Activated CD4-positive, CD25-positive, alpha-beta regulatory T cell treated with anti-CD3 and anti-CD28 coated beads, Interleukin-2, amount 50 U/mL, for 24 hours (primary cell): ENCODE results near the gene NEK7.

ENCODE experiments used
- ATAC-seq, 2 donors: fragments of 150-1000 bp; cut with Tn5 transposase; one replicate each; pipeline ENCODE4 v1.10.0; 2021; ENCODE audit warnings: mild to moderate bottlenecking in 1 of 2, moderate library complexity in 1 of 2

Gene NEK7

DNA sequence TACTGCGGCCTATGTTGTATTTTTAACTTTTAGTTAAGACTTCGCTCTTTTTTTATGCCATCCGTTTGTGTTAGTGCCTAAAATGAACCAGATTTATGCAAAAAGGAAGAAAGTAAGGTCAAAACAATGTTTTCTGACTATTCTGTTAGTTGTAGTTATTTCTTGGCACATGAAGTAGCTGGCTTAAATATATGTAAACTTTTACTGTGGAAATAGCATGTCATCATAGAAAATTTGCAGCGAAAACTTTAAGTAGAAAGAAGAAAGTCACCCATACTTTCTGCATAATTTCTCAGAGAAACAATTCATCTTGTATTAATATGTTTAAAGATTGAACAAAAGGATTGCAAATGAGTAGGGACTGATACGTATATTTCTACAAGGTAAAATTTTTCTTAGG, 106.4 kb downstream of the NEK7 start:
- ATAC-seq, result no peak

DNA sequence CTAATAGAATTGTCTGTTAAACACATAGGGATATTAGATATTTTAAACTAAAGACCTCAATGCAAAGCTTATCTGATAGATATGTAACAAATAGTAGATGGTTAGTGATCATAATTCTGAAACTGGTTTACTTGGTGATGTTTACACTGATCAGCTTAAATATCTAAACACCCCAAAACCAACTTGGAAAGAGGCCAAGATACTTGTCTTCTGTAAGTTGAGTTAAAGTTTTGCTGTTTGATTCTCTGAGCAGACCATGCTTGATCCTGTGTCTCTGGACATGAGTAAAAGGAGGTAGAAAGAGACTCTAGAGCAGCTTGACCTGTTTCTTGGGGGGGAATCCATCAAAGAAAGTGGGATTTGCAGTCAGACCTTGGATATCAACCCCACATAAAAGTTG, 107.5 kb downstream of the NEK7 start:
- ATAC-seq, result no peak

DNA sequence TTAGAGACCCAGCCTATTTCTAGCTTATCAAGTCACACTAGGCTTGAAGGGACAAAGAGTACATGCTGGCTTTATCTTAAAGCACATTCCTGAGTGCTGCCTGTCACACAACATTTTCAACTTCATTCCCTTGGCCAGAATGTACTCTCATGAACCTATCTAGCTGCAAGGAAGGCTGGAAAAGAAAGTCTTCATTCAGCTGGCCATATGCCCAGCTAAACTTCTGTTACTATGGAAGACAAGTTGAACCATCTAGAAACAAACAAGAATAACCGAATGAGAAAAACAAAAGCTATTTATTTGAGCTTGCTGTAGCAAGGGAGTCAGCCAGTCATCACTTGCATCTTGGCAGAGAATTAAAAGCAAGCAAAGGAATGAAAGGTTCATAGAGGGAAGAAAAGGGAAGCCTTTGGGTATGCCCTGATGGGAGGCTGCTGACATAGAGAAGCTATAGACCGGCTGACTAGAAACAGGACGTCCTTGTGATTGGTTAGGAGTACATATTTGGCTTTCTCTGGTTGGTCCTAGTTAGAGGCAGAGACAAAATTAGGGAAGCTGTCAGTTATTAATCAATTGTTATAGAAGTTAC, 108.4 kb downstream of the NEK7 start:
- ATAC-seq, result no peak

DNA sequence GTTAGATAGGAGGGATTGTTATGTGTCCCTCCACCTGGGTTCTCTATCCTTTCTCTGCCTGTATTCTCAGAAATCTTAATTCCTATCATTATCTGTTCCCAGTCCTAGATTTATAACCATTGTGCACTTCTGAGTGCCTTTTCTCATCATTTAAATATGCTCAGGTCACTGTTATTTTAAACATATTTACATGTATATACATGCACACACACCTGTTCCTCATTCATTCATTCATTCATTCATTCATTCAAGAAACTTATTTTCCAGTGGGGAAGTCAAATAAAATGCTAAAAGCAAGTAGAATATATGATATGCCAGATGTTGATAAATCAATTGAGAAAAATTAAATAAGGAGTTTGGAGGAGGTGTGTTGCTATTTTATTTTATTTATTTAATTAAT, 110.3 kb downstream of the NEK7 start:
- no peak for ATAC-seq

DNA sequence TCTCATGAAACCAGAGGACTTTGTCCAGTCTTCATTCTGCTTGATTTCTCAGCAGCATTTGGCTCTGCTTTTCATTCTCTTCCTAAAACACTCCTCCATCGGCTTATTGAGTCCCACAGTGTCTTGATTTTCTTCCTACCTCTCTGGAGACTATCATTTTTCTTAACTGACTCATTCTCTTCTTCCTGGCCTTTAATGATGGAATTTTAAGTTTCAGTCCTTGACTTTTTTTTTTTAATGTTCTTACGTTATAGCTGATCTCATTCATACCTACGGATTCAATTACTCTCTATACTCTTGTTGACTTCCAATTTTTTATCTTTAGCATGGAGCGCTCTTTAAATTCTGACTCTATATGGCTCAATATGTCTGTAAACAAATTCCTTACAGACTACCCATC, 111.1 kb downstream of the NEK7 start:
- no peak for ATAC-seq

DNA sequence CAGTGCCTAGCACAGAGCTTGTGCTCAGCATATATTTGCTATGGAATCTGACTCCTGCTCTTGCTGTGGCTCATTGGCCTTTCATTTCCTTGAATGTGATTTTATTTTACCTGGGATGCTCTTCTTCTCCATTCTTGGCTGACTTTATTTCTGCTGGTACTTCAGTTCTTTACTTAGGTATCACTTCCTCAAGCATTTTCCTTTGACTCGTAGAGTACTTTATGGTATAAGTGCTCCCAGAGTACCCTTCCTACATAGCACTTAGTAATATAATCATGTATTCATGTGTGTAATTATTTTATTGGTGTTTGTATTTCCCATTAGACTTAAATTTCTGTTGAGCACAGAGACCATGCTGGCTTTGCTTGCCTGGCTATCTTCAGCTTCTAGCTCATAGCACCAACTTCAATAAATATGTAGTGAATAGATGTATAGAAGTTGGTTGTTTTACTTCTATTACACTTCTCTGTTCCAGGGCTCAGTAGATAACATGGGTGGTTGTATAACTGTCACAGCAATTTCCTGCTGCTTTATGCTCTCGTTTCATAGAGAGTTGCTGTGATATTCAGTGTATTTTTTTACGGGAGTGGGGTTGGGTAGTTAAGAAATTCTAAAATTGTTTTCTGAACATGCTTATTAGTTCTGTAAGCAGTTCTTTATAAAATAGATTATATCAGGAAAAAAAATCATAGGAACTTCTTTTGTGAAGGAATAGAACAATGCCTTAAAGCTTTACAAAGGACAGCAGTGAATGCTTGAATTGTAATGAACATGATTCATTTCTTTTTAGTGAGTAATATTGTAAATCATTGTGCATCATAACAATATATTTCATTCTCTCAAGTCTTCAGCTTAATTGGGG, 112.2 kb downstream of the NEK7 start:
- no peak for ATAC-seq

DNA sequence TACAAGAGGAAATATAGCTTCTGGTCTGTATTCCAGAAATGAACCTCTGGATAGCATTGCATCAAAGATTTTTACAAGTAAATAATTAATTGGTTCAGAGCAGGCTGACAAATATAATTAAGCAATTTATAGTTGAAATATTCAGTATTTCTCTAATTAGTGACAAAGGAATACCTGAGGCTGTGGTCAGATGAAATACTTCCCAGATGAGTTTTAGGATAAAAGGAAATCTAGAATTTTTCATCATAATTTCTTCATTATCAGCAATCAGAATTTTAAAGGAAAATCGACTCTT, 112.8 kb downstream of the NEK7 start:
- ATAC-seq, result no peak

DNA sequence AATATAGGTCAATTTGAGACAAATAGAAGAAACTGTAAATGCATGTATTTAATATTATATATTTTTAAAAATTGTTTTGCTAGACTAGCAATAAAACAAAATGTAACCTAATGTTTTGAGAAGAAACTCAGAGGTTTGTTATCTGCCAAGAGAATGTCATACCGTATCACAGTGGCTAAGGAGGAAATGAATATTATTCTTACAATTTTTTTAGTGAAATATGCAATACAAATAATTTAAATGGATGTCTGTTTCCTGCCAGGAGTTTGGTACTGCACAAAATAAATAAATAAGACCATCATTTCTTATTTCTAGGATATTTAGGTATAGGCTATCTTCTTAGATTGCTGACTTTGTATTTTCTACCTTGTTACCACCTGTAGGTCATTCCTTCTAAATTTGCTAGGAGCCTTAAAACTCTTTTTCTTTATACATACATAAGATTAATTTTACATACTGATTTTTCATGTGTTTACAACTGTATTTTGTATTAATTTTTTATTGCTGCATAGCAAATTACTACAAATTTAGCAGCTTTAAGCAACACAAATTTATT, 113.6 kb downstream of the NEK7 start:
- no peak for ATAC-seq

DNA sequence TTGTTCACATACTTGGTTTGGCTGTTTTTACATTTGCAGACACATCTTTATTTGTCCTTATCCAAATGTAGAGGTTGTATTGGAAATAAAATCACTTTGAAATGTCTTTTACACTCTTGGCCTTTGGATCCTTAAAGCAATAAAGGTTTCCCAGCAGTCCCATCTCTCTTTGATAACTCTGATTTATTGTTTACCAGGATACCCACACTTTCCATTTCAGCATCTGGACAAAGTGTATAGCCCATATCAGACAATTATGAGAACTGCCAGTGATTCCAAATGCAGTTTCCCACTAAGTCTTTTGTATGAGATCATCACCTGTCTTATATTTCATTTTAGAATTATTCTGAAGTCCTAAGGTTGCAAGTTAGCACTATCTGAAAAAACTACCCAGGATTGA, 114.7 kb downstream of the NEK7 start:
- ATAC-seq, result no peak

DNA sequence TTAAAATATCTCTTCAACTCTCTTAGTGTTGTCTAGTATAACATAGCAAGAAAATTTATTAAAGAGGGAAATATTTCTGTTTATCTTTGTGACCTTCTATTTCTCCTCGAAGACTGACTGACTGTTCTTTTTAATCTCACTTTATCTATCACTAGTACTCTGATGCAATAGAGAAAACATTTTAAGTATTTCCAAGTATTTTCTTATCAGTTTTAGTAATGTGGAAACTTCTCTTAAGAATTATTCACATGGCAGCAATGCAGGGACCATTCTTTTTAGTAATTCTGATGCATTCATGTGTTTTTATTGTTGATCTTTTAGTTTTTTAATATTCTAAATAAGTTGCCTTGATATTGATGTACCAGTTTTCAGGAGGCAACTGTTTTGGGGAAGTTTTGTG, 115.7 kb downstream of the NEK7 start:
- ATAC-seq, result no peak

DNA sequence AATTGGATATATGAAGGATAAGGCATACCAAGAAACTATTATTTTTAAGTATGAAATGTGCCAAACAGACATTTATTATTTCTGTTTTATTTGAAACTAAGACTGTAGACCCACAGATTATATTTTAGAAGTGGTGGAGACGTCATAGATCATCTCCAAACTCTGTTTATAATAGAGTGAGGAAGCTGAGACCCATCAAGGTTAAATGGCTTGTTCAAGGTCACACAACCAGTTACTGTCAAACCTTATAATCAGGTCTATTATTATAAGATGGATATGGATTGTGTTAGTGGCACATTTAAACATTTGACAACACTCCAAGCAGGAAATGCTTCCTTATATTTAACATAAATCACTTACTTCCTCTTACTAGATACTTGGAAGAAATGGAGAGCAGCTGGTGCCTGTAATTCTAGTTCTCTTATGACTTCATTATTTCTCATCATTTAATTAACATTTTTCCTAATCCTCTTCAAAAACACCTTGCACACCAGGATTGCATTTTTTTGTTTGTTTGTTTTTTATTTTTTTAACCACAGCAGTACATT, 117.0 kb downstream of the NEK7 start:
- no peak for ATAC-seq

DNA sequence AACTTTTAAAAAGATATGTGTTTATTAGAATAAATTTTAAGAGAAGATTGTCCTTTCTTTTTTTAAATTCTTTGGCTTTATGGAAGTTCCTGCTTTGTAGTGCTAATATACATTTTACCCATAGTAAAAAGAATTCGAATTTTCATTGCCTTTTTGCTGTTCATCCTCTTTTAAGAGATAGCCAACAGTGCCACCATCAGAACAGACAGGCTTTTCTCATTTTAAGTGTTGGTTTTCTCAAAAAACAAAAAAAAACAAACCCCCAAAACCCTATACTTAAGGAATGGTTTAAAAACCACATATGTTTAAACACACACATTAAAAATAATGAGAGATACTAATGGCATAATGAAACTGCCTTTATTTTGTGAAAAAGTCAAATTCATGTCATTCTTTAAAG, 118.8 kb downstream of the NEK7 start:
- no peak for ATAC-seq

DNA sequence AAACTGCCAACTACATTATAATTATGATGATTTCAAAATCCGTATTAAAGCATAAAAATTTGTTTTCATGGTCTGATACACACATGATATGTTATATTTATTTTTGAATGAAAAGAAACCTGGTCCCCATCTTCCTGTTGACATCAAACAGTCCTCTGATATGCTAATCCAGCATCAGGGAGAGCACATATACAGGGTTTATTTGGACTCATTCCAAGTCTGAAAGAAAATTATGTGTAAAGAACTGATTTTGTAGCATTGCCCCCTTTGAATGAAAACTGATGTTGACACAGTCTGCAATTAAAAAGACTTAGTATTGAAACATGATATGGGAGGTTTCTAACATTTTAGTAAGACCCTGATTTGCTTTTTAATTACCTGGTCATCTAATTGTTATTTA, 119.4 kb downstream of the NEK7 start:
- no peak for ATAC-seq

DNA sequence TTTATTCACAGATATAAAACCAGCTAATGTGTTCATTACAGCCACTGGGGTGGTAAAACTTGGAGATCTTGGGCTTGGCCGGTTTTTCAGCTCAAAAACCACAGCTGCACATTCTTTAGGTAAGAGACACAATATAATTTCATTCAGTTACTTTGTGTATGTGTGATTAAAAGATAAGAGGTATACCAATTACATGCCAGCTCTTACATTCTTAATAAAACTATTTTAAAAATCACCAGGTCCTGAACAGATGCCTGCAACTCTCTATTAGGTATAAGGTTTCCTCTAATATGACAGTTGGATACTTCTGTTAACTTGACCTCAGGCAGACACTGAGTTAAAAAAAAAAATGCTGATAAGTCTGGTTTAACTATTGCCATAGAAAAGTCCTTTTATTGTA, 122.1 kb downstream of the NEK7 start:
- no peak for ATAC-seq

DNA sequence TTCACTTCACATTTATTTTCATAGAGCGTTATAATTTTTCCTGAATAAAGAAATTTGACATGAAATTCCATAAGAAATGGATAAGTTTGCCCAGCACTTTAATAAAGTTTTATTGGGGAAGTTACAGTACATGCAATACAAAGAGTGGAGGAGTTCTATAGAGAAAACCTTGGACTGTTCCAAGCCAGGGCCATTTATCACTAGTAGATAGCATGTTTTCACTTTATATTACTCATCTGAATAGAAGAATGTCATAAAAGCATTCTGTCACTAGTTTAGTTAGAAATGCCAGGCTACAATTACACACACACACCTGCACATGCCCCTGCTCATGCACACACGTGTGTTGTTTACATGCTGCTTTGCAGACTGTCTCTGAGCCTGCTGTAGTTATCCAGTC, 123.3 kb downstream of the NEK7 start:
- ATAC-seq, result no peak

DNA sequence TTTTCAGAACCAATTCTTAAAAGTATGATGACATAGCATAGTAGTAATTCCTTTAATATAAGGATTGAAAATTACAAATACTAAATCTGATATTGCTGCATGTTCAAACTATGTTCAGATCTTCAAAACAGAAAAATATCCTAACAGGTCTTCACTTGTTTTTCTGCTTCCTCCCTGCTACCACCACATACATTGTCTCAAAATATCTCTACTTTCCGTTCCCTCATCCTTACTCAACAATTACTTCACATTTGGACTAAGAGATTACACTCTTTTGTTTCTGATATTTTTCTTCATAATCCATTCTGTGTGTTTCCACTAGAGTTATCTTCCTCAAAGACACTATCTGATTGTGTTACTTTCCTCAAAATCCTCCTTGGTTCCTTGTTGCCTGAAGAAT, 125.1 kb downstream of the NEK7 start:
- ATAC-seq, result no peak

DNA sequence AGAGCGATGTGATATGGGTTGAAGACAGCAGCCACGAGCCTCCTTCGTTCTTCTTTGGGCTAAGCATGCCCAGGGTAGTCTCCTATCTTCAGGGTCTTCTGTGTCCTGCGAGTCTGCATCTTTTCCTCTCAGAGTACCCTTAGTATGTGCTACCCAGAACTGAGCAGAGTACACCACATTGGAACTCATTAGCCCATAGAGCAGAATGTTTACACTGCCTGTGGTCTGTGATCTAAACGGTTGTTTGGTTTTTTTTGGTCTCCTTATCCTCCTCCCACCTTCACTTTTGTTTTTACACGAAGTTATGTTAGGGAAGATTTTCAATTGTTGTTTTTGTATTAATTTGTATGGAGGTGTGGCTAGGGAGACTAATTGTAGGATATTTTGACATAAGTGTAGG, 126.4 kb downstream of the NEK7 start:
- no peak for ATAC-seq

DNA sequence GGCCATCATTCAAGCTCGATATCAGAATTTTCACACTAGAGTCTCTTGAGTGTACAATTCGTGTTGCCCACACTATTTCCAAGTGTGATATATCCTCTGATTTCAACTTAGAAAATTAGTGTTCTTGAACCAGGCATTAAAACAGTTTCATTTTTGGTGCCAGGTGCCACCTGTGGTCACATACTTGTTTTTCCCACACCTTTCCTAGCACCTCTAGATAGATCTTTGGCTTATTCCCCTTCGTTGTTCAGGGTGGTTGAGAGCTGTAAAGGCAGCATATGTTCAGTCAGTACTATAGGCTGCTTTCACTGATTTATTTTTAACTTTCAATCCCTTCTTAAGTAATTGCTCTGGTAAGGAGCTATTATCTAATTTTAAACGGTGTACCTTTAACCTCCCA, 131.1 kb downstream of the NEK7 start:
- no peak for ATAC-seq

DNA sequence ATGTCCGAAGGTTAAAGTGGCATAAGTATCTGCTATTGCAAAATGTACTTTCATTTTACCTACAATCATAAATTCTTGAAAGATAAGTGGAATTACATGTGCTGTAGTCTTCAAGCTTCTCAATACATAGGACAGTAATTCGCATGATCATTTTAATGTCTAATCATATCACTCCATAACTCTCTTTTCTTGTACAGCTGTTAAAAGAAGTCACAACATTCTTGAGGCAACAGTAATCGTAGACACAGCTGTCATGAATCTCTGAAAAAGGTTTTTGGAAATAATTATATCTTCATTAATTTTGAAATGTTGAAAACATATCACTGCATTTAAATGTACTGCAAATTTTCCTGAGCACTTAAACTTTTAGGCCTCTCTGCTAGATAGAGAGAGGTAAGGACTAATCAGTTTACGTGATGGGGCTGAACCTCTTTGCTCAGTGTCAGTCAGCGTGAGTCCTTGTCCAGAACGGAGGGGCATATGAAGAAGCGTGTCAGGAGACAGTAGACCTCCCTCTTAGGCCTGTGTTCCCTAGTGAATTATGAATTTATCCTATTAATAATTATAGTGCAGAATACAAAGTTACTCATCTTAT, 133.4 kb downstream of the NEK7 start:
- ATAC-seq, result no peak

DNA sequence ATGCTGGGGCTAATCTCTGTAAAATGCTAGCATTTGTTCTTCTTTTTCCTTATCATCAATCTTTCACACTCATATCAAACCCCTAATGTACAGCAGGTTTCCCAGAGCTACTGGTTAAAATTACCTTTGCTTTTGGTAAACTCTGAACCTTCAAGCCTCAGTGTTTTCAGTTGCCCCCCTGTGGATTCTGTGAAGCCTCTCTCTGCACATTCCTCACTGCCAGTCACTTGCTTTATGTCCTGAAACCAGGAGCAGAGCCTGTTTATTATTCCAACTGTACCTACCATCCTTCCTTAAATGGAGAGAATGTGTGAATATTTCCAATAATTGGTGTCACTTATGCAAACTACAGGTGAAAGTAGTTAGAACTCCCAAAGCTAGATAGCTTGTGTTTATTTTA, 134.2 kb downstream of the NEK7 start:
- no peak for ATAC-seq

DNA sequence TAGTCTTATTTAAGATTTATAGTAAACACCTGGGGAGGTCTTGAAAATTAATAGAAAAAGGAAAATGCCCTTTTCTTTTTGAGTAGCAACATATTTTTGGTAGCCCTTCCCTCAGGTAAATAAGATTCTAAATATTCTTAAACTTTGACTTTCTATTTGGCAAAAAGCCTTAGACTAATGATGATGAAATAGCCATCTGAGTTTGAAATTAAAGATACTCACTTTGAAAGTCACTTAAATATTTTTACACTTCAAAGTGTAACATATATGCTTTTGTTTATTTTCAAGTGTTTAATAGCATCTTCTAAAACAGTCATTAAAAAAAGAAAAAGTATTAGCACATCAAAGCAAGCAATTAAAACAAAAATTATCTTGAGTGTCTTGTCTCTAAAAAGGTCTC, 135.1 kb downstream of the NEK7 start:
- no peak for ATAC-seq

DNA sequence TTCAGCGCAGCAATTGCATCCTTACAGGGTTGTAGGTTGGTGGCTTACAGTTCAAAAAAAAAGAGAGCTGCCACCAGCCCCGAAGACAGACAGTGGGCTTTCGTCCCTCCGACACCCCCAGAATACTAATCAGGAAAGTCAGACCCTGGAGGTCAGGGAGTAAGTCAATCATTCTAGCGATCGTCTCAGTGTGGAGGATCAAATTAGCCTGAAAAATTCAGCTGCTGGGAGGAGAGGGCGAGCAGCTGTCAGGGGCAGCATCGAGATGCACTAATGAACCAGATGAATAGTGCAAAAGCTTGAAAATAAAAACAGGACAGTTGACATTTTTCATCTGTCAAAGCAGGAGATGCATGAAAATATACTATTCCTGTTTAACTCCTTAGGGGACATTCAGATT, 138.4 kb downstream of the NEK7 start:
- no peak for ATAC-seq

DNA sequence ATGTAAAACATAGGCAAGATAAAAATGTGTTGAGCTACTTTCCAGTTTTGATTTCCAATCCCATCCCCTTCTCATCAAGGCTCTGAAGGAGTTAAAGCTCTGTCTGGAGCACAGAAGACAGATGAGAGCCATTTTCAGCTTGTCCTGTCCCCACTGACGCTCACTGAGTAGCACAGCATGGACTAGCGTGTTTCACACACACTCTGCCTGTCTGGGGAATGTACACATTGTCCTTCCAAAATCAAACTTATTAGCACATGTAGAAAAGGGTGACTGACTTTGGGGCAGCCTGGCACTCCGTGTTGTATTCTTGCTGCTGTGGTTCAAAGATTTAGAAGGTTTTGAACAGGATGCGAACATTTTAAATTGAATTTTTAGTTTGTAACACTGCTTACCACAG, 139.2 kb downstream of the NEK7 start:
- ATAC-seq, result no peak

DNA sequence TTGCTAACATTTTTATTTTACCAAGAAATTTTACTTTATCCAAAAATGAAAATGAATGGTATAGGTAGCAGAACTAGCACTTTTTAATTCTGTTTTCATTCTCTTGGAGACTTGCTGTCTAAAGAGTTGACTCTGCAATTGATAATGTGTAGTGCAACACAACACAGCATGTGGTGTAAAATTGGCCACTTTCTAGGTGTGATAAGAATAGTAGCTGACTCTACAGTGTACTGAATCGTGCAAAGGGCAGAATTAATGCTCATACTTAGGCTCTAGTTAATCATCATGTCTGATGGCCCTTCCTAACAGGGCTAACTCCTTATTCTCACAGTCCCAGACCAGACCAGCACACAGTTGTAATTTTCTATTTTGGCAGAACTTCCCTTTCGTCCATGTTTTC, 140.5 kb downstream of the NEK7 start:
- ATAC-seq, result no peak
